GM19193 (cell line): ENCODE results near the gene PLPP3.

ENCODE experiments used
- POLR2A ChIP-seq: IDR thresholded peaks from 4 replicates; pipeline ENCODE4 v1.6.1; 2011; ENCODE audit not compliant: insufficient read depth, insufficient read length; ENCODE audit errors: extremely low read depth

The PLPP3 gene

DNA sequence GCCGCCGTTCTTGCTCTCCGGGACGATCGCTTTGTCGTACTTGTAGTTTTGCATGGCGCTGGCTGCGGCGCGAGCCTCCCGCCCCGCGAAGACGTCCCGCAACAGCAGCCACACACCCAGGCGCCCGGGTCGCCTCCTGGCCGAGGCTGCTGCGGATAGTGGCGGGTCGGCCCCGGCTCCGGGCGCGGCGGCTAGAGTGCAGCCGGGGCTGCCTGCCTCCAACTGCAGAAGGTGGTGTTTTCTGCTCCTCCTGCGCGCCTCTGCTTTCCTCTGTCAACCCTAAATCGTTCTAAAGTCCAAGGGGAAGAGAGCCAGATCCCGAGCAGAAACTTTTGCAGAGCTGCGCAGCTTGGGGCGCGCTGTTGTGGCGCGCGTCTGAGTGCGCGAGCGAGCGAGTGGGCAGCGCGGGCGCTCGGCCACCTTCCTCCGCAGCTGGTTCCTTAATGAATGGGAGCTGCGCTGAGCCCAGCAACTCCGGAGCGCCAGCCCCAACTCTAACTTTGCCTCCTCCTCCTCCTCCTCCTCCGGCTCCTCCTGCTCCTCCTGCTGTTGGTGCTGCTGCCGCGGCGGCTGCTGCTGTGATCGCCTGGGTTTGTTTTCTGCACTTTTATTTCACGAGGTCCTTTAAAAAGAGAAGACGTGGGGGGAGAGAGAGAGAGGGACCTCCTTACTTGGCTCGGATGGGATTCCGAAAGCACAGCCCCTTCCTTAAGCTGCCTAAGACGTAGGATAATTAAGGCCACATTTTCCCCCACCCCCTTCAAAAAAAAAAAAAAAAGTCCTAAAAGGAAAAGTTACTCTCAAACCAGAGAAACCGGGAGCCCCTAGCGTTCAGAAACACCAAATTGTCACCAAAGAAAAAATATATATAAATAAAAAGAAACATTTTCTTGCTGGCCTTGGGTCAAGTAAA, at the start of gene PLPP3:
Gene PLPP3, minus strand, starts transcription at position 601 of the 913 bp plus-strand sequence. Its CDS starts 547 bp downstream, at position 54.
- no peak for TF ChIP-seq POLR2A

DNA sequence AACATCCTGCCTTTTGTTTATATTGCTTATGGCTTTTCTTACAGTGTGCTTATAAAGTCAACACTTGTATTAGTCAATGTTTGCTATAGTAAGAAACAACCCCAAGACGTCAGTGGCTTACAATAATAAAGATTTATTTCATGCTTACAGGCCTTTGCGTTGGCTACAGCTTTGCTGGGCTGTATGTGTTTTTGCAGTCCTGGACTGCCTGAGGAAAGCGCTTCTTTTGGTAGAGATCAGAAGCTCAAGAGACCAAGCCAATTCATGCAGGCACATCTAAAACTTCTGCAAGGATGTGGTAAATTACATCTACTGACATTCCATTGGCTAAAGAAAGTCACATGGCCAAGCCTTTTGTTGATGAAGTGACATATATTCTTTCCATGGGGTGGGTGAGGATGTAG, 48.3 kb upstream of the PLPP3 start:
- TF ChIP-seq POLR2A: no peak

DNA sequence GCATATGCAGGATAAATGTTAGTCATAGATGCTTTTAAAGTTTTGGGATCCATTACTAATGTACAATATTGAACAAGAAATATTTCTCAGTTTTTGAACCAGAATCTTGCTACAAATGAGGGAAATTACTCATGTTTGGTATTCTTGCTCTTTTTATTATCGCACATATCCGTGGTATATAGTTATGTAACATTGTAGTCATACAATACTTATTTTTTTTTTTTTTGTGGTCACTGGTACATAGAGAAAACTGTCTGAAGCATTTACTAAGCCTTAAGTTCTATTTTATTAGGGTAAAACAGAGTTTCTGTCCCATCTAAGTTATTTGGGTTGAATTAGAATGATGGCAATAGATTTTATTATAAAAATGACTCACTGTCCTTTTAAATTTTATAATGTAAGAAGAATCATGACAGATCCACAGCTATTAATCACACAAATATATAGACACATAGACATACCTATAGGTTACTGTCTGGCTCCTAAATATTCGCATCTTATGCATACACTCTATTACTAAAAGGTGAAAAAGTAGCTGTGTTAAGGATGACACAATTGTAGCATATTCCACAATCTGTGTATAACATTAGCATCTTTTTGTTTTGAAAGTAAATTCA, 47.8 kb upstream of the PLPP3 start:
- TF ChIP-seq POLR2A: no peak

DNA sequence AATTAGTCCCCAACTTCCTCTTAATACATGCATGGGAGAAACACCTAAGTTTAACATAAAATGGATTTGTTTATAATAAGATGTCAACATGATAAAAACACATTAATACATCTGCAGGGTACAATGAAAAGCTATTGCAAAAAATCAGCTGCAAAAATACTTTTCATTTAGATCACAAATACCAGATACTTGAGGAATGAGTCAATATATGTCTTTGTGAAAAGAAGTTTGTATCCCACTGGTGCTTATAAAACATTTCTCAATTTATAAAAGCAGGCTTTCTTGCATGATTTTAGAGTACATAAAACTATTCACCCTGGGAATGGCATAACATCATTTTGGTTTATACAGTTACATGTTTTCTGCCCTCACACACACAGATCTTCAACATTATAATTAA, 47.2 kb upstream of the PLPP3 start:
- no peak for TF ChIP-seq POLR2A

DNA sequence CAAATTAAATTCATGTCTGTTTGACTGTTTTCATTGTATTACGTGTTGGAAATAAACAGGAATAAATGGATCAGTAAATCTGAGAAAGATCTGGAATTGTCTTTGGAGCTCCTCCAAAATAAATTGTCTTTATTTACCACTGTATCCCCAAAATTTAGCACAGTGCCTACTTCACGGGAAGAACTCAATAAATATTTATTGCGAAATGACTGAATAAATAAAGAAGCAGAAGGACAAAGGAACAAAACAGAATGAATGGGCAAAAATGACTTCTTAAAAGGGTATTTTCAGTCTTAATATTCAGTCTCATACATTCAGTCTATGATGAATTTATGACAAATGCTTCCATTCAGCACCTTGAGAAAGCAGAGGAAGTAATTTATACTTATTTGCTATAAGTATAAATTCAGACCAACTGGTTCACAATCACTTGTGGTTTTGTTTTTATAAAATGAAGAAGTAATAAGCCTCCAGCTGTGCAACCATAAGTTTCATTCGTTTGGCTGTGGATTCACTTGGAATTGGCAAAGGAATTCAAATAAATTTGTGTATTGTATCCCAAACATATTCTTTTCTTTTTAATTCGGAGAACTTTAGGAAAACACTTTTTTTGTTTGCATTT, 46.6 kb upstream of the PLPP3 start:
- no peak for TF ChIP-seq POLR2A

DNA sequence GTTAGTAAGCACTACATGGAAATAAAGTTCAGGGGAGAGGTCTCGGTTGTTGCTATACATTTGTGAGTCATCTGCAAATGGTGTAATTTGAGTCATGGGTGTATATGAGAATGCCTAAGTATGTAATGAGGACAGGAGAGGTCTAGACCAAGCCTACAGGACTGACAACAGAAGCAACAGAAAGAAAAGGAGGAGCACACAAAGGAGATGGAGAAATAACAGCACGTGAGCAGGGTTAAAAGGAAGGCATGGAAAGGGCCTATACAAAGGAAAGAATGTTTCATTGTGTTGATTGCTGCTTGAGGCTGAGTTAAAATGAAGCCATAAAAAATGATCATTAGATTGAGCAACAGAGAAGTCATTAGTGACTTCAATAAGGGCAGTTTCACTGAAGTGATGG, 37.8 kb upstream of the PLPP3 start:
- TF ChIP-seq POLR2A: no peak

DNA sequence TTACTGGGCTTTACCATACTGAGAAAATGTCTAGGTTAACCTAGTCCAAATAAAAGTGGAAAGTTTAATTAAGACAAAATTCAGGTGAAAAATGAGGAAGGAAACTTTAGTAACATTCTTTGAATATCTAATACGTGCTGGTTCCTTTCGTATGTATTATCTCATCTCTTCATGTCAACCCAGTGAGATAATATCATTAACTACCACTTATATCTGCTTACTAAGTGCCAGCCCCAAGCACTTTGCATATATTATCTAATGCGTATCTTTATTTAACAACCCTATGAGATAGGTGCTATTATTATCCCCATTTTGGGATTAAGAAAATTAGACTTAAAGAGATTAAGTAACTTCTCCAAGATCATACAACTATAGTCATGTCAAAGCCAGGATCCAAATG, 12.5 kb upstream of the PLPP3 start:
- TF ChIP-seq POLR2A: no peak

DNA sequence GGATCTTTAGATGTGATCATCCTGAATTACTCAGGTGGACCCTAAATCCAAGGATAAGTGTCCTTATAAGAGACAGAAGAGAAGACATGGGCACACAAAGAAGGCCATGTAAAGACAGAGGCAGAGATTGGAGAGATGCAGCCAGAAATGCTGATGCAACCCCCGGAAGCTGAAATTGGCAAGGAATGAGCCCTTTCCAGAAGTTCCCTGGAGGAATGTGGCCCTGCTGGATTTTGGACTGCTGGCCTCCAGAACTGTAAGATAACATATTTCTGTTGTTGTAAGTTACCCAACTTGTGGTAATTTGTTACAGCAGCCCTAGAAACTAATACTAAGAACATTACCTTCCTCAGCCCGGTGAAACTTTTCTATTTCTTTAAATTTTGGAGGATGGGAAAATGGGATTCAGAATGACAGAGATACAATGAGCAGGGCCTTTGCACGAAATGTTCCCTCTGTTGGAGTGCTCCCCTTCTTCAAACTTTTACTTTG, 11.2 kb upstream of the PLPP3 start:
- no peak for TF ChIP-seq POLR2A

DNA sequence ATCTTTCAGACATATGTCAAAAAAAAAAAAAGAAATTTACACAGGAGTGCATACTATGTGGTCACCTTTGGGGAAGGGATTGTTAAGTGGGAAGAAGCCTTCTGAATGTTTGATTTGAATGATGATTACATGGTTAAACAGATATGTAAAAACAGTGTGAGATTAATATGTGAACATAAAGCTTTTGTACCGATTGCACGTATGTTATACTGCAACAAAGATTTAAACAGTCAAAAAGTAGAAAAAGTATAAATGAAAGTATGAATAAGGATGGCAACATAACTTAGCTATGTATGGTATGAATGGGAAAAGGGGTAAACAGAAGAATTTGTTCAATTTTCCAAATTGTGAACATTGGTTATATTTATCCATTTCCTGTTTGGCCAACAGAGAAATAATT, 10.0 kb upstream of the PLPP3 start:
- TF ChIP-seq POLR2A: no peak

DNA sequence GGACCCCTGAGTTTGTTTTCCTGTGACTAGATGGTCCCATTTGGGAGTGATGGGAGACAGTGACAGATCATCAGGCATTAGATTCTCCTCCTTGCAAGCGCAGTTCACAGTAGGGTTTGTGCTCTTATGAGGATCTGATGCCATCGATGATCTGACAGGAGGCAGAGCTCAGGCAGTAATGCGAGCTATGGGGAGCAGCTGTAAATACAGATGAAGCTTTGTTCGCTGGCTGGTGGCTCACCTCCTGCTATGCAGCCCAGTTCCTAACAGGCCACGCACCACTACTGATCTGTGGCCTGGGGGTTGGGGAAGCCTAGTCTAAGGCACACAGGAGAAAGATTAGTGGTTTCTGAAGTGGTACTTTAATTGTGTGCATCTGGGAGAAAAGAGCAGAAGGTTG, 7.1 kb upstream of the PLPP3 start:
- no peak for TF ChIP-seq POLR2A

DNA sequence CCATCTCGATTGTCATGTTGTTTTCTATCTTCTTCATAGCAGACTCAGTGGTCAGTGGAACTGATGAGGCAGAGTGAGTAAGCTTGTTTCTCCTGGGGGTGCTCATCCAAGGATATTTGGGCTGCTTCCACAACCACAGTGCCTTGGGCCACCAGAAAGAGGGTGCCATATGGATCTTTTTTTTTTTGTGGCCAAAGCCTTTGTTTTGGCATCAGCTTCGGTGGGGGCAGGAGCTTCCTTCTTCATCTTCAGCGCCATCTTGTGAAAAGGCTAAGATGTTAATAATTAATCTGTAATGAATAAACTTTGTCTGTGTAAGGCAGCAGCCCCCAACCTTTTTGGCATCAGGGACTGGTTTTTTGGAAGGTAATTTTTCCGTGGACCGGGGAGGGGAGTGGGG, 6.6 kb upstream of the PLPP3 start:
- no peak for TF ChIP-seq POLR2A

DNA sequence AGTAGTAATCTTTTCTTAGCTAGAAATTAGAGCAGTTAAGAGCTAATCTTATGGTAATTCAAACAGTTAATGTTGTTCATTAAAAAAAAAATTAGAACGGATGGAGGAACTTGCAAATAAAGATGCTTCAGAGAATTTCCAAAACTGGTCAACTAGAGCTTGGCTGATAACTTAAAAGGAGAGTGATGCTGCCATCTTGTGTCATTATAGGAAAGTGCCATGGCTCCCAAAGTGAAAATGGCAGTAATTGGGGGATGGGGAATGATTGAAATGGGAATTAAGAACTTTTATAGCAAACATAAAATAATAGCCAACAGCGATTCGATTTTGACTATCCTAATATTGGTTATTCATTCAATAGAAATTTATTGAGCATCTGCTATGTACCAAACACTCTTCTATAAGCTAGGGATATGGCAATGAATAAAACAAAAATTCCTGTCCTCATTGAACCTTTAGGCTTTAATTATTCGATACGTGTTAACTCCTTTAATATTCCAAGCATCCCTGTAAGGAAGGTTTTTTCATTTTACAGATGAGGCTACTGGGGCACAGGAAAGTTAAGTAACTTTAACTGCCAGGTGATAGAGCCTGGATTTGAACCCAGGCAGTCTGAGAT, 5.7 kb upstream of the PLPP3 start:
- TF ChIP-seq POLR2A: no peak

DNA sequence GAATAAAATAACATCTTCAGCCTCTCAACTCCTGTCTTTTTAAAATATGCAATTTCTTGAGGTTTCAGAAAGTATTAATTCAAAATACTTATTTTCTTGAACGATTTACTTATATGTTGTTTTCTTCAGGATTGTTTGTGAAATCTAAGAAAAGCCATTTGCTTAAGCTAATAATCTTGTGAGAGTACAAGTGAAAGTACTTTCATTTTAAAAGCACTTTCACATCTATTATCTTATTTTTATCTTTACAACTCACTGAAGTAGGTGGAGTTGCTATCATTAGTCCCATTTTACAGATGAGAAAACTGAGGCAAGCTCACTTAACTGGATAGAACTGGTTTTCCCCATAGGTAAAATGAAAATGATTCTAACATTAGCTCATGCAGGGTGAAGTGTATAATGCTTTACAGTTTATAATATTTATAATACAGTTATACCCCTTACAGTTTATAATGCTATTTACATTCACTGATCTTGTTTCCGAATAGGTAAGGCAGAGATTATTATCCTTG, 4.7 kb upstream of the PLPP3 start:
- no peak for TF ChIP-seq POLR2A

DNA sequence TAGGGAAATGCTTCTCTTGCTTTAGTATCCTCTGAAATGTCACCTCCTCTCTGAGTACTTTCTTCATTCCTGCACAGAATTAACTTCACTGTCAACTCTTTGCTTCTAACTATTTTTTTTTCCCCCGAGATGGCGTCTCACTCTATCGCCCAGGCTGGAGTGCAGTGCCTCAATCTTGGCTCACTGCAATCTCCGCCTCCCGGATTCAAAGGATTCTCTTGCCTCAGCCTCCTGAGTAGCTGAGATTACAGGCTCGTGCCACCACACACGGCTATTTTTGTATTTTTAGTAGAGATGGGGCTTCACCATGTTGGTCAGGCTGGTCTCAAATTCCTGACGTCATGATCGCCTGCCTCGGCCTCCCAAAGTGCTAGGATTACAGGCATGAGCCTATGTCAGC, 1.4 kb upstream of the PLPP3 start:
- TF ChIP-seq POLR2A: no peak
